Effector CD4-positive, alpha-beta T cell (primary cell): Measurements from ENCODE around the gene CTU1.
"Not testable (repeated sequence)": the region's sequence is repeated elsewhere in the genome, so short reads cannot be mapped to it uniquely, and the experiment has no call there.

ENCODE experiments used
- DNase-seq: peaks from one replicate; pipeline ENCODE4 v3.0.0-alpha.2; 2020
- total RNA-seq: gene quantifications from one replicate; lab custom pipeline; 2026; lab: John Stamatoyannopoulos, UW

Gene CTU1
- 7.1 reads per million, percentile 26 among the genes with 10 or more reads in this experiment for total RNA-seq

GRCh38 chr19:51108066-51108804, at the start of gene CTU1:
Gene CTU1 (minus strand): TSS chr19:51108409. CDS start chr19:51104569, 3,840 bp downstream.
- DNase-seq, result peak; percentile 97

DNA sequence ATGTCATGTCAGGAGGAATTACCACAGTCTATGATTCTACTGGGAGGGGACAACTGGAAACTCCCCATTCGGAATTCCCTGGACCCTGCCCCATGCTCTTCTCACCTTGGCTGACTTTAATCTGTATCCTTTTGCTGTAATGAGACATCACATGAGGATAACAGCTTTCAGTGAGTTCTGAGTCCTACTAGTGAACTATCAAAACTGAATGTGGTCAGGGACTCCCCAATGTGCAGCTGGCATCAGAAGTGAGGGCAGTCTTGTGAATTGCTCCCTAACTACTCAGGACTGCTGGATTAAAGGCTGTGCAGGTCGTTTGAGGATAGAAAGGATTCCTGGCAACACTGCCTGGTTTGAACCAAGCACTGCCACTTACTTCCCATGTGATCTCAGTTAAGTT, 49.1 kb upstream of the CTU1 start:
- DNase-seq, result no peak

DNA sequence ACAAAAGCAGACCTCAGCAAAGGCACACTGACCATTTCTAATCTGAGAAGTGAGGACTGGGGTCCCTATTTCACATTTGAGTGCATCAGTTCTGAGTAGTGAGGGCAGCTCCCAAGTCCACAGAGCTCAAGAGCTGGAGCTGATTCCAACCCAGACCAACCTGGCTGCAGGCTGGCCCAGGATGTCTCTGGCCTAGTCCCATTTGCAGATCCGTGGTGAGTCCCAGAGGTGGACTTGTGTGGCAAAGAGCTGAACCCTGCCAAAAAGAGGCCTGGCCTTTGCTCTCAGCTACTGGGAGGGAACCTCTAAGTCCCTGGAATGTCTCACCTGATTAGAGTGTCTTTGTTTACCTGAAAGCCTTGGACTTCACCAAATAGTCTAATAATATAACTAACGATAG, 48.5 kb upstream of the CTU1 start:
- no peak for DNase-seq

GRCh38 chr19:51150627-51151026, 42.4 kb upstream of the CTU1 start:
- no peak for DNase-seq

DNA sequence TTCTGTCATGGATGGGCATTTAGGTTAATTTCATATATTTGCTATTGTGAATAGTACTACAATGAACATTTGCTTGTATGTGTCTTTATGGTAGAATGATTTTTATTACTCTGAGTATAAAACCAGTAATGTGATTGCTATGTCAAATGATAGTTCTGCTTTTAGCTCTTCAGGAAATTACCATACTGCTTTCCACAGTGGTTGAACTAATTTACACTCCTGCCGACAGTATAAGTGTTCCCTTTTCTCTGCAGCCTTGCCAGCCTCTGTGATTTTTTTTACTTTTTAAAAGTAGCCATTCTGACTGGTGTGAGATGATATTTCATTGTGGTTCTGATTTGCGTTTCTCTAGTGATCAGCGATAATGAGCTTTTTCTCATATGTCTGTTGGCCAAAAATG, 40.4 kb upstream of the CTU1 start:
- no peak for DNase-seq

- no peak for DNase-seq
Measured at GRCh38 chr19:51147663-51148062, 39.5 kb upstream of the CTU1 start.

- no peak for DNase-seq
Measured at GRCh38 chr19:51146751-51147150, 38.5 kb upstream of the CTU1 start.

DNA sequence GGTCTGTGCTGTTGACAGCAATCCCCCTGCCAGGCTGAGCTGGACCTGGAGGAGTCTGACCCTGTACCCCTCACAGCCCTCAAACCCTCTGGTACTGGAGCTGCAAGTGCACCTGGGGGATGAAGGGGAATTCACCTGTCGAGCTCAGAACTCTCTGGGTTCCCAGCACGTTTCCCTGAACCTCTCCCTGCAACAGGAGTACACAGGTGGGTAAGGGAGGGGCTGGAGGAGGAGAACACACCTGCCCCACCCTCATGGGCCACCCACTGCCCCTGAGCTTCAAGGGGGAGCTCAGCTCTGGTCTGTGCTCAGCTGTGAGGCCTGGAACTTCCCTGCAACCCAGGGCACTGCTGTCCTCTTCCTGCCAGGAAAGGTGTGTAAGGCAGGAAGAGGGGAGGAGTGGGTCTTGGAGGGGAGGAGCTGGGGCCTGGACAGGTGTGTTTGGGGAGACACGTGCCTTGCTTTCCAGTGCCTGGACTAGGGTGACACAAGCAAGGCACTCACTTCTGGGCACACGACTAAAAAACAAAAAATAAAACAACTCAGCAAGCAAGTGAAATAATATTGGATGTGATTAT, 37.8 kb upstream of the CTU1 start:
- DNase-seq, result no peak

- DNase-seq, result no peak
Measured at GRCh38 chr19:51144482-51145045, 36.4 kb upstream of the CTU1 start.

- DNase-seq, result no peak
Measured at GRCh38 chr19:51143486-51143885, 35.3 kb upstream of the CTU1 start.

- DNase-seq, result not testable (repeated sequence)
Measured at GRCh38 chr19:51142809-51143475, 34.7 kb upstream of the CTU1 start.

DNA sequence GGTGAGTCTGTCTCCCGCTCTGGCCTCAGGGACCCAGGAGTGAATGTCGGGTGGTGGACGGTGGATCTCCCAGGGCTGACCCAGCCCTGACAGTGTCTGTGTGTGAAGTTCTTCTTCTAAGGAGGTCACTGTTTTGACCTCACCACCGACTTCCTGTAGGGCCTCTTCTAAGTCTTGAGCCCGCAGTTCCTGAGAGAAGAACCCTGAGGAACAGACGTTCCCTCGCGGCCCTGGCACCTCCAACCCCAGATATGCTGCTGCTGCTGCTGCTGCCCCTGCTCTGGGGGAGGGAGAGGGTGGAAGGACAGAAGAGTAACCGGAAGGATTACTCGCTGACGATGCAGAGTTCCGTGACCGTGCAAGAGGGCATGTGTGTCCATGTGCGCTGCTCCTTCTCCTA, 33.9 kb upstream of the CTU1 start, which contains the start of gene SIGLEC7:
TSS of gene SIGLEC7 (plus strand) at position 183 of the 400 bp plus-strand sequence. CDS start at position 252, 69 bp downstream.
- no peak for DNase-seq

DNA sequence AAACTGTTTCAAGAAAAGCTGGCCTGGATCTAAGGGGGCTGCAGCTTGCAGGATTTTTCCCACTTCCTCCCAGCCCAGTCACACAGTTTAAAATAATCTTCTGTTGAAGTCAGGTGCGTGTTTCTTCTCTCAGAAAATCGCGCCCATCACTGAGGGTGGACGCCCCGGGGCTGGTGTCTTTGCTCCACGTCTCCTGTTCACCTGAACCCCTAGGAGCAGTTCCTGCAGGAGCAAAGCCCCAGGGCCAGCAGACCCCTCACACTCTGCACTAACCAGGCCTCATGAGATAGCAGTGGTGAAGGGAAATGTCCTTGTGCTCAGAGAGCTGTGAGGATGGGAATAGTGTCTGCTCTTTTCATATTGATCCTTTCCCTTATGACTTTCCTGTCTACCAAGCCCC, 33.0 kb upstream of the CTU1 start:
- DNase-seq, result no peak

DNA sequence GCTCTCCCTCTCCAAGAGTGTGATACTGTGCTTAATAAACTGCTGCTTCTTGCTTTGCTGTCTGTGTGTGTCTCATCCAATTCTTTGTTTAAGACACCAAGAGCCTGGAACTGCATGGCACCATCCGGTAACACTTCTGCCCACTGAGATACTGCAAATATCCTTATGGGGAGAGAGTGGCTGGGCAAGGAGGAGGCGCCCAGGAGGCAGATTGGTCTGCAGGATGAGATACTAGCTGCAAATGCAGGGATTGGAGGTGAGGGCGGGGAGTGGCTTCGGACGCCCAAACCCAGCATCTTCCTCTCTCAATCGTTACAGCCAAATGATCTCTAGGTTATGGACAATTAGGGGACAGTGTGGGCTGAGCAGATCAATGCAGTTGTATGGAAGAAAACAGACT, 32.2 kb upstream of the CTU1 start:
- DNase-seq, result no peak

DNA sequence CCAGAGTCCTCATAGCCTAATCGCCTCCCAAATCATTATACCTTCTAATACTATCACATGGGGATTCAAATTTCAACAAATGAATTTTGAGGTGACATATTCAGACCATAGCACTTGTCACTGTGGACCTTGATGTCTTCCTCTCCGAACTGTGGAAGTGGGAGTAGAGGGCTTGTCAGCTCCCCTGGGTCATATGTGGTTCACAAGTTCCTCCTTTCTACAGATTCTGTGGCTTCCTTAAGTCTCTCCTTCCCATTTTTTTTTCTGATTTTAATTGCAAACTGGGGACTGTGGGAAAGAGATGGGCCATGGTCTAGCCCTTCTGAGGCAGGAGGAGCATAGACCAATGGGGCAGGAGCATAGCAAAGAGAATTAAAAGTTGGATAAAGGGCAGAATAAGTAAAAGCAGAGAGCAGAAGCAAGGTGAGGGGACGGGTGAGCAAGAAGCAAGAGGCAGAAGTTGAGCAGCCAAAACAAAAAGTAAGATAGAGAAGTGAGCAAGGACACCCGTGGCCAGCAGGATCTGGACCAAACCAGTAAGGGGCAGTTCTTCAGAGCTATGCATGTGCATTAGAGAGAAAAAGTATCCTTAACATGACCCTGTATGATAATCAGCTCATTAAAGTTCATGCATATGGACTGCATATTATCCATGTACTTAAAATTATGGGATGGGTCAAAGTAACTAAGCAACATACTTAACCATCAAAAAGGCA, 31.2 kb upstream of the CTU1 start:
- DNase-seq, result no peak

DNA sequence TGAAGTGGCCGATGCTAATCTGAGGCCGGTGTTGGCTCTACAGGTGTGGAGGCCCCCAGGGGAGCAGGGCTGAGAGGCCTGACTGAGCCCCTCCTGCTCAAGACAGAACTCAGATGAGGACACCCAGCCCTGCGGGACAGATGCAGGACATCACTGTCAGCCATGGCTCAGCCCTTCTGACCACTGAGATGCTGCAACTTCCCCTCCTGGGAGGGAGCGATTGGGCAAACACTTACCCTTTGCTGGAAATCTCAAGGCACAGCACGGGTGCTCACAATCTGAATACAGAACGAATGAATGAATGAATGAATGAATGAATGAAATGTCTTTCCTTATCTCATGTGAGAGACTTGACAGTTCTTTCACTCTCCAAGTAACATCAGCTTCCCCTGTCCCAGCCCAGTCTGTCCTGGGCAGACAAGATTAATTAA, 30.4 kb upstream of the CTU1 start:
- no peak for DNase-seq

DNA sequence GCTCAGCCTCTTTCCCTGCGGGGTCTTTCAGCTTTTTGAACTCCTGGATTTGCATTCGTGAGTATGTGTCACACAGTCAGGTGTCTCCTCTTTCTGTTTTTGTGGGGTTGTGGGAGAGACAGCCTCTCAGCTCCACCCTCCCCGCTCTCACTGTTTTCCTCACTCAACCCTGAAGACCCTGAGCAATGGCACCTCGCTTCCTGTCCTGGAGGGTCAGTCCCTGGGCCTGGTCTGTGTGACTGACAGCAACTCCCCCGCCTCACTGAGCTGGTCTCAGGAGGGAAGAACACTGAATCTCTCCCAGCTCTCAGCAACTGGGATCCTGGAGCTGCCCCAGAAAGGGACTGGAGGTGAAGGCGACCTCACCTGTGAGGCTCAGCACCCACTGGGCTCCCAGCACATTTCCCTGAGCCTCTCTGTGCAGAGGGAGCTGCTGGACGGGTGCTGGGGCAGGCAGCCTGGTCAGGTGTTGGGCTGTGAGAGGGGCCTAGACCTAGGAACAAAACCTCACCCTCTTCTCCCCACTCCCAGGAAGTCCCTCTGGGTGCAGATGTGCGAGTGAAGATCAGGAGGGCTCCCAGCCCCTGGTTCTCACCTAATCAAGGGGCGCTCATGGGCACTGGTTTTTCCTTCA, 29.7 kb upstream of the CTU1 start:
- no peak for DNase-seq

- no peak for DNase-seq
Measured at GRCh38 chr19:51136851-51137551, 28.8 kb upstream of the CTU1 start.

DNA sequence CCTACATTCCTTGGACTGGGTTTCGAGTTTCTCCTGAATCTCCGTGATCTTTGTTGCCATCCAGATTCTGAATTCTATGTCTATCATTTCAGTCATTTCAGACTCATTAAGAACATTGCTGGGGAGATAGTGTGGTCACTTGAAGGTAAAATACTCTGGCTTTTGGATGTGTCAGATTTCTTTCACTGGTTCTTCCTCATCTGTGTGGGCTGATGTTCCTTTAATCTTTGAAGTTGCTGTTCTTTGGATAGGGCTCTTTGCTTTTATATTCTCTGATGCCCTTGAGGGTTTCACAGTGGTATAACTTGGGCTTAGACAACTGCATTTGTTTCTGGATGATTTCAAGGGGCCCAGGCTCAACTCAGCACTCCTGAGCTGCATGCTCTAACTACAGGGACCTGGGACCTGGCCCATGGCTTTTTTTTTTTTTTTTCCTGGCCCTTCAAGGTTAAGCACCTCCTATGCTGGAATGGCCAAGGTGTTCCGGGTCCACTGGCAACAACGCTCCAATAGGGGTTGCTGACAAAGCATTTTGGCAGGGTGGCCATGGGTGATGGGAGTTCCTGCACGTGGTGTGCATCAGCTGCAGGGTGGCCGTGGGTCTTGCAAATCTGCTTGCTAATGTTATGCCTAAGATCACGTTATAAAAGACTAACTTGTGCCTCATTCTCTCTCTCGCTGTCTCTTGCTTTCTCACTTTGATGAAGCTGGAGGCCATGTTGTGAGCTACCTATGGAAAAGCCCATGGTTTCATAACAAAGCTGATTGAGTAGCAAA, 28.0 kb upstream of the CTU1 start:
- no peak for DNase-seq

- no peak for DNase-seq
Measured at GRCh38 chr19:51135004-51135403, 26.8 kb upstream of the CTU1 start.
